Raji (cell line): ENCODE results near the gene DUSP10.

Experiments
- POLR2A ChIP-seq: IDR thresholded peaks from 2 replicates; pipeline ENCODE4 v1.6.1; 2011; ENCODE audit warnings: low read depth, low read length, control low read depth; ENCODE audit not compliant: insufficient read depth

The DUSP10 gene

GRCh38 chr1:221714227-221715152 lies 27.4 kb downstream of the DUSP10 start:
- no peak for TF ChIP-seq POLR2A

- peak; percentile 43; the same call in 1 of the 2 replicates for TF ChIP-seq POLR2A
Measured at GRCh38 chr1:221712776-221713431, 29.0 kb downstream of the DUSP10 start.

GRCh38 chr1:221712198-221712684 lies 29.6 kb downstream of the DUSP10 start:
- TF ChIP-seq POLR2A: no peak

- TF ChIP-seq POLR2A: no peak
Measured at GRCh38 chr1:221711656-221712055, 30.2 kb downstream of the DUSP10 start.

- TF ChIP-seq POLR2A: no peak
Measured at GRCh38 chr1:221711063-221711577, 30.8 kb downstream of the DUSP10 start.

GRCh38 chr1:221709854-221710253 lies 32.0 kb downstream of the DUSP10 start:
- no peak for TF ChIP-seq POLR2A

- TF ChIP-seq POLR2A: no peak; the same call in 1 of the 2 replicates
Measured at GRCh38 chr1:221708987-221709386, 32.9 kb downstream of the DUSP10 start.

- TF ChIP-seq POLR2A: 0 out of 2 replicates have a peak, but pooled peaks have one; percentile 14
Measured at GRCh38 chr1:221708076-221708571, 33.8 kb downstream of the DUSP10 start.

GRCh38 chr1:221706876-221707582 lies 34.9 kb downstream of the DUSP10 start:
- no peak for TF ChIP-seq POLR2A

GRCh38 chr1:221706191-221706590 lies 35.7 kb downstream of the DUSP10 start:
- TF ChIP-seq POLR2A: no peak

- no peak for TF ChIP-seq POLR2A
Measured at GRCh38 chr1:221704306-221704705, 37.6 kb downstream of the DUSP10 start.

GRCh38 chr1:221701570-221702186 lies 40.2 kb downstream of the DUSP10 start:
- no peak for TF ChIP-seq POLR2A

GRCh38 chr1:221700948-221701347 lies 40.9 kb downstream of the DUSP10 start:
- TF ChIP-seq POLR2A: no peak

- no peak for TF ChIP-seq POLR2A
Measured at GRCh38 chr1:221700536-221700935, 41.4 kb downstream of the DUSP10 start.

GRCh38 chr1:221699978-221700519 lies 41.8 kb downstream of the DUSP10 start:
- no peak for TF ChIP-seq POLR2A

GRCh38 chr1:221699577-221699976 lies 42.3 kb downstream of the DUSP10 start:
- TF ChIP-seq POLR2A: no peak
